OCI-LY7 (cell line): Measurements from ENCODE around the gene NQO1. TPM values are rescaled to one million over a fixed set of nuclear protein-coding genes. Genes with fewer than 3 reads are reported as not detected.
A peak's percentile ranks its signal among the peaks of the same experiment; 100 is the strongest.

ENCODE experiments used
- BruUV-seq: library from RNA; stranded (reverse); fragments of 400-500 nt; replicated peaks from 2 replicates; lab custom pipeline; 2021; lab: Mats Ljungman, UMichigan
- CTCF ChIA-PET: fragments of 300-600 bp; sonication (Branson Sonifier 250); formaldehyde crosslinking; loops from one replicate; lab custom pipeline; 2022; ENCODE audit warnings: antibody characterized with exemption; ENCODE audit not compliant: unreplicated experiment; lab: Charles Lee
- POLR2A ChIA-PET: fragments of 300-600 bp; sonication (Branson Sonifier 250); formaldehyde crosslinking; loops from one replicate; lab custom pipeline; 2022; ENCODE audit warnings: antibody characterized with exemption; lab: Charles Lee
- DNase-seq: peaks from one replicate; pipeline ENCODE4 v3.0.0-alpha.2; 2015; ENCODE audit warnings: low spot score
- H2AFZ ChIP-seq: fragments of 200-600 bp; sonication (generic), shearing (Covaris generic); 2 replicates; pipeline ENCODE4 v1.6.1; 2014; ENCODE audit warnings: mild to moderate bottlenecking, antibody characterized with exemption, low read length, moderate library complexity
- H3K27ac ChIP-seq: fragments of 200-600 bp; sonication (generic); 2 replicates; pipeline ENCODE4 v1.5.1; 2014; ENCODE audit warnings: mixed run types, low read depth, mild to moderate bottlenecking, moderate library complexity, low read length, inconsistent platforms; ENCODE audit not compliant: poor library complexity, severe bottlenecking
- H3K36me3 ChIP-seq: fragments of 200-600 bp; sonication (generic); 2 replicates; pipeline ENCODE4 v1.6.1; 2014; ENCODE audit warnings: mild to moderate bottlenecking, antibody characterized with exemption, low read length, moderate library complexity, mixed read lengths; ENCODE audit not compliant: insufficient read depth
- H3K4me1 ChIP-seq: fragments of 200-600 bp; sonication (generic); 2 replicates; pipeline ENCODE4 v1.5.1; 2014; ENCODE audit warnings: mild to moderate bottlenecking, low read length; ENCODE audit not compliant: insufficient read depth, poor library complexity, severe bottlenecking
- H3K4me2 ChIP-seq: fragments of 200-600 bp; sonication (generic); 2 replicates; pipeline ENCODE4 v1.6.1; 2014; ENCODE audit warnings: mild to moderate bottlenecking, low read length
- H3K4me3 ChIP-seq: fragments of 200-600 bp; sonication (generic); 2 replicates; pipeline ENCODE4 v1.5.1; 2014; ENCODE audit warnings: mild to moderate bottlenecking, low read depth, low read length; ENCODE audit not compliant: poor library complexity, severe bottlenecking
- H3K79me2 ChIP-seq: fragments of 200-600 bp; sonication (generic); 2 replicates; pipeline ENCODE4 v1.6.1; 2016; ENCODE audit warnings: low read depth, mild to moderate bottlenecking, low read length, moderate library complexity, mixed read lengths; ENCODE audit not compliant: insufficient read depth
- H3K9me2 ChIP-seq: fragments of 200-600 bp; sonication (generic); 2 replicates; pipeline ENCODE4 v1.6.1; 2016; ENCODE audit warnings: mild to moderate bottlenecking, low read length, mixed read lengths; ENCODE audit not compliant: insufficient read depth
- H3K9me3 ChIP-seq: fragments of 200-600 bp; sonication (generic); 2 replicates; pipeline ENCODE4 v1.6.1; 2014; ENCODE audit warnings: mild to moderate bottlenecking, mixed run types, low read length, mixed read lengths
- H4K20me1 ChIP-seq: fragments of 200-600 bp; sonication (generic); 2 replicates; pipeline ENCODE4 v1.6.1; 2014; ENCODE audit warnings: mild to moderate bottlenecking, antibody characterized with exemption, low read length, moderate library complexity, mixed read lengths; ENCODE audit not compliant: insufficient read depth
- EZH2phosphoT487 ChIP-seq: fragments of 200-600 bp; sonication (generic); IDR thresholded peaks from 2 replicates; pipeline ENCODE4 v1.6.1; 2018; ENCODE audit warnings: low read depth, borderline replicate concordance, mild to moderate bottlenecking, mixed run types, antibody characterized with exemption, low read length, moderate library complexity, mixed read lengths
- intact Hi-C: fragments of 100-400 bp; cut with micrococcal nuclease; formaldehyde crosslinking; loops from one replicate; pipeline ENCODE4 v1.10.0; 2022; ENCODE audit not compliant: unreplicated experiment
- total RNA-seq, 2 experiments: library from RNA; depleted of rRNA in 1 of 2; stranded (reverse); fragments of >200 nt in 1 of 2; shearing (Covaris generic) in 1 of 2; gene quantifications; 2 replicates each; pipeline ENCODE4 v1.2.3, GENCODE V29; 2014 to 2022
- TF ChIP-seq, protein P1 (sequence below): fragments of 200-600 bp; sonication (generic); conservative IDR thresholded peaks from 2 replicates; pipeline ENCODE4 v1.5.1; 2014; ENCODE audit warnings: mild to moderate bottlenecking, antibody characterized with exemption, low read length, moderate library complexity, mixed read lengths

NQO1 gene
- total RNA-seq, 2 experiments from 2014 or later: 3.2 to 4.1 TPM

DNA sequence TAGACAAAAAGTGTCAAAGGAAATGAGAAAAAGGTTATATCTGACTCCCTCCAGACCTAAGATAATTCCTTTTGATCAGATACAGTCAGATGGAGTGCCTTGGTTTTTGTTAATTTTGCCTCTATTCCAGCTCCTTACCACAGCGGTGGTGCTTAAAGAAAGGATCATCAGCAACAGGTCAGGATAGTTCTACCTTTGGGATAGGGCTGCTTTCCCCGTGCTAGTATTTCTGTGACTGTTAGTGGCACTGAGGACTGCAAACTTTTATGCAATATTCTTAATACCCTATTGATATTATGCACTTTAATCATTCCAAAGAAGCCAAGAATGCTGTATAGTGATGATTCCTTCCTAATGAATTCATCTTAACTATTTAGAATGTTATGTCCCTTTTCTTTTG lies 24.5 kb downstream of the NQO1 start:
- POLR2A ChIA-PET: no interaction called here

DNA sequence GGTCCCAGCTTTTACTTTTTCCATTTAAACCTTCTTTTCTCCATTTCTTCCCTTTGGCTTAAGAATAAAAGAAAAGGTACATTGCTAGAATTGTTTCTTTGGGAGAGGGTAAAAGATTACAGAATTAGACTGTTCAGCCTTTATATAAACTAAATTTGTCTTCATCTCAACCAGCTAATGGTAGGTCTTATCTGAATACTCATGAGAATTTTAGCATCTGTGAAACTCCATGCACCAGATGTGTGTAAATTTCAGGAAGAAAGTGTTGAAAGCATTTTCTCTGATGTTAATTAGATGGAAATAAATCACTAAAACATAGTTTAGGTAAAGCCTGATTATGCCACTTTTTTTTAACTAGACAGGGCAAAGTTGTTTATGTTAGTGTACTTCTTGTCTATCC lies 24.9 kb downstream of the NQO1 start:
- no TSS peak for BruUV-seq
- Histone ChIP-seq H3K79me2 (no peaks in the 10 kb centered on the region), H3K4me2 (no peak overlapping the region), H3K9me3 (no peaks in the 10 kb centered on the region), H3K4me1 (no peaks in the 10 kb centered on the region), H4K20me1 (no peaks in the 10 kb centered on the region), H3K4me3 (no peak overlapping the region), H3K36me3 (0 out of 2 replicates have a peak, but pooled peaks cover 11% of the 10 kb centered on the region), H2AFZ (no peak overlapping the region), H3K27ac (no peak overlapping the region), H3K9me2 (no peaks in the 10 kb centered on the region)
- POLR2A ChIA-PET: no interaction called here
- TF ChIP-seq, protein P1, sequence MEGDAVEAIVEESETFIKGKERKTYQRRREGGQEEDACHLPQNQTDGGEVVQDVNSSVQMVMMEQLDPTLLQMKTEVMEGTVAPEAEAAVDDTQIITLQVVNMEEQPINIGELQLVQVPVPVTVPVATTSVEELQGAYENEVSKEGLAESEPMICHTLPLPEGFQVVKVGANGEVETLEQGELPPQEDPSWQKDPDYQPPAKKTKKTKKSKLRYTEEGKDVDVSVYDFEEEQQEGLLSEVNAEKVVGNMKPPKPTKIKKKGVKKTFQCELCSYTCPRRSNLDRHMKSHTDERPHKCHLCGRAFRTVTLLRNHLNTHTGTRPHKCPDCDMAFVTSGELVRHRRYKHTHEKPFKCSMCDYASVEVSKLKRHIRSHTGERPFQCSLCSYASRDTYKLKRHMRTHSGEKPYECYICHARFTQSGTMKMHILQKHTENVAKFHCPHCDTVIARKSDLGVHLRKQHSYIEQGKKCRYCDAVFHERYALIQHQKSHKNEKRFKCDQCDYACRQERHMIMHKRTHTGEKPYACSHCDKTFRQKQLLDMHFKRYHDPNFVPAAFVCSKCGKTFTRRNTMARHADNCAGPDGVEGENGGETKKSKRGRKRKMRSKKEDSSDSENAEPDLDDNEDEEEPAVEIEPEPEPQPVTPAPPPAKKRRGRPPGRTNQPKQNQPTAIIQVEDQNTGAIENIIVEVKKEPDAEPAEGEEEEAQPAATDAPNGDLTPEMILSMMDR: no peak
- no peak for TF ChIP-seq EZH2phosphoT487
- DNase-seq: no peak
- CTCF ChIA-PET: no interaction called here
- intact Hi-C loops: no loop called here

More for the DNA sequence above, 24.5 kb downstream of the NQO1 start:
- no peaks in the 10 kb centered on the region for H3K9me2 ChIP-seq
- 0 out of 2 replicates have a peak, but pooled peaks cover 11% of the 10 kb centered on the region for H3K36me3 ChIP-seq
- H3K4me3 ChIP-seq: no peak overlapping the region
- no peaks in the 10 kb centered on the region for H3K9me3 ChIP-seq
- H3K79me2 ChIP-seq: no peaks in the 10 kb centered on the region
- no peaks in the 10 kb centered on the region for H3K4me1 ChIP-seq
- DNase-seq: no peak
- TF ChIP-seq, protein P1: no peak
- no peak for TF ChIP-seq EZH2phosphoT487
- no peak overlapping the region for H2AFZ ChIP-seq
- H3K4me2 ChIP-seq: no peak overlapping the region
- BruUV-seq: no TSS peak
- intact Hi-C loops: no loop called here
- H3K27ac ChIP-seq: no peak overlapping the region
- no peaks in the 10 kb centered on the region for H4K20me1 ChIP-seq
- CTCF ChIA-PET: no interaction called here

DNA sequence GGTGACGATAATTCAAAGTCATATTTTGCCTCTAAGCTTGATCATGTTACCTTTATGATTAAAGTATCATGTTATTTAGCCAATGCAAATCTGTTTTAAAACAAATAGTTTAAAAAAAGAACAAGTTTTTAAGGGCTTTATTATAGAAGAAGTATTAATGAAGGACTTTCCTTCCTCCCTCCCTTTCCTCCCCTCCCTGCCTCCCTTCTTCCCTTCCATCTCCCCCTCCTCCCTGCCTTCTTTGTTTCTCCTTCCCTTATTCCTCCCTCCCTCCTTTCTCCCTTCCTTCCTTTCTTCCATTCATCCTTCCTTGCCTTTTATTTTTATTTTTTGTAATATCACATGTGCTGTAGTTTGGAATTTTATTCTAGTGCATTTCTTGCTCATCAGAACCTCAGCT lies 26.4 kb downstream of the NQO1 start:
- DNase-seq: no peak
- no peak overlapping the region for H3K27ac ChIP-seq
- no peaks in the 10 kb centered on the region for H3K4me1 ChIP-seq
- TSS peak; percentile 31 for BruUV-seq
- H3K4me3 ChIP-seq: no peak overlapping the region
- H3K79me2 ChIP-seq: no peaks in the 10 kb centered on the region
- no peaks in the 10 kb centered on the region for H3K9me2 ChIP-seq
- no peak overlapping the region for H2AFZ ChIP-seq
- H3K4me2 ChIP-seq: no peak overlapping the region
- POLR2A ChIA-PET: interaction anchor here (0.7 to 1.1 kb wide), 2 partner anchors 9 to 26 kb away, joined by 3 to 5 read pairs; partner anchors contain the start of gene NQO1
- H4K20me1 ChIP-seq: no peaks in the 10 kb centered on the region
- TF ChIP-seq EZH2phosphoT487: no peak
- TF ChIP-seq, protein P1: no peak
- intact Hi-C loops: no loop called here
- H3K36me3 ChIP-seq: peaks cover 24% of the 10 kb centered on the region; the same call in 1 of the 2 replicates
- CTCF ChIA-PET: no interaction called here
- no peaks in the 10 kb centered on the region for H3K9me3 ChIP-seq
